Measurements from ENCODE around the gene BLVRB. TPM values are rescaled to one million over a fixed set of nuclear protein-coding genes. Genes with fewer than 3 reads are reported as not detected.

BLVRB gene
- total and polyA plus RNA-seq, 2 experiments from 2014 or later, result 50.7 to 56.9 TPM

GRCh38 chr19:40407714-40408597 is 57.6 kb downstream of the BLVRB start:
- H3K9me2 ChIP-seq (ENCODE audit: insufficient read depth), result no peaks in the 10 kb centered on the region
- in situ Hi-C loops (cut with MboI), result no loop called here
- no peaks in the 10 kb centered on the region for H3K4me1 ChIP-seq (ENCODE audit: insufficient read depth)
- H3K36me3 ChIP-seq (ENCODE audit: low read depth), result no peaks in the 10 kb centered on the region
- H3K4me3 ChIP-seq, result no peak overlapping the region
- no peak for TF ChIP-seq EZH2 (IDR thresholded peaks at IDR 0.05; ENCODE audit: insufficient read depth, poor library complexity, severe bottlenecking)
- TF ChIP-seq EZH2phosphoT487 (IDR thresholded peaks at IDR 0.05; ENCODE audit: insufficient read depth, low read depth), result no peak
- H3F3A ChIP-seq (ENCODE audit: insufficient read depth), result no peaks in the 10 kb centered on the region
- no peak overlapping the region for H2AFZ ChIP-seq
- no peaks in the 10 kb centered on the region for H3K9me3 ChIP-seq (ENCODE audit: low read depth)
- H4K20me1 ChIP-seq (ENCODE audit: insufficient read depth), result no peaks in the 10 kb centered on the region
- no peak overlapping the region for H3K9ac ChIP-seq
- WGBS, 2 experiments (ENCODE audit: low coverage in 1 of 2, low lambda C conversion rate in 2 of 2, missing lambda C conversion rate in 2 of 2), result 63 to 66% methylated on average over 20 to 22 of the region's 22 CpGs
- no peak overlapping the region for H3K4me2 ChIP-seq (ENCODE audit: unreplicated experiment)
- H3K27me3 ChIP-seq (replicated peaks; ENCODE audit: insufficient read depth), result no peaks in the 10 kb centered on the region
- H3K27ac ChIP-seq, result no peak overlapping the region
- DNase-seq, result no peak
- H3K79me2 ChIP-seq (ENCODE audit: insufficient read depth), result no peaks in the 10 kb centered on the region

- in situ Hi-C loops (cut with MboI), result no loop called here
- H3K9me3 ChIP-seq (ENCODE audit: low read depth), result no peaks in the 10 kb centered on the region
- peak overlapping the region; percentile 76 for H3K9ac ChIP-seq
- no peaks in the 10 kb centered on the region for H3K27me3 ChIP-seq (replicated peaks; ENCODE audit: insufficient read depth)
- peak overlapping the region; percentile 96 for H2AFZ ChIP-seq
- no peaks in the 10 kb centered on the region for H3K4me1 ChIP-seq (ENCODE audit: insufficient read depth)
- H3K4me2 ChIP-seq (ENCODE audit: unreplicated experiment), result peak overlapping the region; percentile 92
- no peaks in the 10 kb centered on the region for H3K36me3 ChIP-seq (ENCODE audit: low read depth)
- no peaks in the 10 kb centered on the region for H3K79me2 ChIP-seq (ENCODE audit: insufficient read depth)
- H3K4me3 ChIP-seq, result peak overlapping the region; percentile 79
- no peaks in the 10 kb centered on the region for H3F3A ChIP-seq (ENCODE audit: insufficient read depth)
- no peaks in the 10 kb centered on the region for H3K9me2 ChIP-seq (ENCODE audit: insufficient read depth)
- peak; percentile 91 for DNase-seq
- no peaks in the 10 kb centered on the region for H4K20me1 ChIP-seq (ENCODE audit: insufficient read depth)
- peak overlapping the region; percentile 51 for H3K27ac ChIP-seq
- TF ChIP-seq EZH2 (IDR thresholded peaks at IDR 0.05; ENCODE audit: insufficient read depth, poor library complexity, severe bottlenecking) (no peak), EZH2phosphoT487 (IDR thresholded peaks at IDR 0.05; ENCODE audit: insufficient read depth, low read depth) (no peak)
- 1 to 2% methylated on average over 35 to 41 of the region's 41 CpGs for WGBS, 2 experiments (ENCODE audit: low coverage in 1 of 2, low lambda C conversion rate in 2 of 2, missing lambda C conversion rate in 2 of 2)
Observed at GRCh38 chr19:40403262-40403984, 62.1 kb downstream of the BLVRB start.

- Histone ChIP-seq H3K4me3 (no peak overlapping the region), H4K20me1 (ENCODE audit: insufficient read depth) (no peaks in the 10 kb centered on the region), H3K27ac (no peak overlapping the region), H2AFZ (no peak overlapping the region), H3K9me2 (ENCODE audit: insufficient read depth) (no peaks in the 10 kb centered on the region), H3F3A (ENCODE audit: insufficient read depth) (no peaks in the 10 kb centered on the region), H3K27me3 (replicated peaks; ENCODE audit: insufficient read depth) (no peaks in the 10 kb centered on the region), H3K4me1 (ENCODE audit: insufficient read depth) (no peaks in the 10 kb centered on the region), H3K4me2 (ENCODE audit: unreplicated experiment) (no peak overlapping the region), H3K9ac (no peak overlapping the region), H3K79me2 (ENCODE audit: insufficient read depth) (no peaks in the 10 kb centered on the region), H3K36me3 (ENCODE audit: low read depth) (no peaks in the 10 kb centered on the region), H3K9me3 (ENCODE audit: low read depth) (no peaks in the 10 kb centered on the region)
- DNase-seq, result peak; percentile 51
- no peak for TF ChIP-seq EZH2 (IDR thresholded peaks at IDR 0.05; ENCODE audit: insufficient read depth, poor library complexity, severe bottlenecking)
- no peak for TF ChIP-seq EZH2phosphoT487 (IDR thresholded peaks at IDR 0.05; ENCODE audit: insufficient read depth, low read depth)
- in situ Hi-C loops (cut with MboI), result no loop called here
- WGBS, 2 experiments (ENCODE audit: low coverage in 1 of 2, low lambda C conversion rate in 2 of 2, missing lambda C conversion rate in 2 of 2), result 26 to 33% methylated on average over 3 of the region's 3 CpGs
Observed at GRCh38 chr19:40400559-40400958, 65.0 kb downstream of the BLVRB start.

- H3K4me1 ChIP-seq (ENCODE audit: insufficient read depth), result no peaks in the 10 kb centered on the region
- no peak overlapping the region for H3K4me2 ChIP-seq (ENCODE audit: unreplicated experiment)
- DNase-seq, result peak; percentile 37
- TF ChIP-seq EZH2phosphoT487 (IDR thresholded peaks at IDR 0.05; ENCODE audit: insufficient read depth, low read depth) (no peak), EZH2 (IDR thresholded peaks at IDR 0.05; ENCODE audit: insufficient read depth, poor library complexity, severe bottlenecking) (no peak)
- H3K27ac ChIP-seq, result no peak overlapping the region
- H3F3A ChIP-seq (ENCODE audit: insufficient read depth), result no peaks in the 10 kb centered on the region
- no peaks in the 10 kb centered on the region for H3K27me3 ChIP-seq (replicated peaks; ENCODE audit: insufficient read depth)
- H3K79me2 ChIP-seq (ENCODE audit: insufficient read depth), result no peaks in the 10 kb centered on the region
- in situ Hi-C loops (cut with MboI), result no loop called here
- H2AFZ ChIP-seq, result no peak overlapping the region
- H4K20me1 ChIP-seq (ENCODE audit: insufficient read depth), result no peaks in the 10 kb centered on the region
- H3K9me2 ChIP-seq (ENCODE audit: insufficient read depth), result no peaks in the 10 kb centered on the region
- H3K4me3 ChIP-seq, result no peak overlapping the region
- no peaks in the 10 kb centered on the region for H3K9me3 ChIP-seq (ENCODE audit: low read depth)
- WGBS, 2 experiments (ENCODE audit: low coverage in 1 of 2, low lambda C conversion rate in 2 of 2, missing lambda C conversion rate in 2 of 2), result 52 to 56% methylated on average over 38 to 47 of the region's 49 CpGs
- no peaks in the 10 kb centered on the region for H3K36me3 ChIP-seq (ENCODE audit: low read depth)
- H3K9ac ChIP-seq, result no peak overlapping the region
Observed at GRCh38 chr19:40398417-40399131, 67.0 kb downstream of the BLVRB start.

Small RNAs within 50 kb of the gene (small RNA-seq; reads per million reads assigned to genes)
- gene RF00017 (ENCODE audit: low read depth, low replicate concordance), result not detected

Other genes starting within 250 kb of the BLVRB start
- gene TTC9B, start 247.4 kb downstream of the BLVRB start, total RNA-seq (2014; rRNA removed; shearing (Covaris generic)), result not detected in 2 replicates
- 0.15 TPM in 1 of 2 replicates, not detected in the other for gene TTC9B, start 247.4 kb downstream of the BLVRB start, polyA plus RNA-seq (2016; fragmentation: Nextera tagmentation; extraction: Ambion mirVana)
- gene CCNP, start 239.1 kb downstream of the BLVRB start, total RNA-seq (2014; rRNA removed; shearing (Covaris generic)), result not detected in 2 replicates
- gene CCNP, start 239.1 kb downstream of the BLVRB start, polyA plus RNA-seq (2016; fragmentation: Nextera tagmentation; extraction: Ambion mirVana), result 0.19 and 0.23 TPM in 2 replicates
- 123 and 145 TPM in 2 replicates for gene AKT2, start 180.4 kb downstream of the BLVRB start, total RNA-seq (2014; rRNA removed; shearing (Covaris generic))
- gene AKT2, start 180.4 kb downstream of the BLVRB start, polyA plus RNA-seq (2016; fragmentation: Nextera tagmentation; extraction: Ambion mirVana), result 41.5 and 42.5 TPM in 2 replicates
- 6.2 and 13.2 TPM in 2 replicates for gene C19orf47, start 117.3 kb downstream of the BLVRB start, total RNA-seq (2014; rRNA removed; shearing (Covaris generic))
- 10.9 and 11.2 TPM in 2 replicates for gene C19orf47, start 117.3 kb downstream of the BLVRB start, polyA plus RNA-seq (2016; fragmentation: Nextera tagmentation; extraction: Ambion mirVana)
- 483 and 536 TPM in 2 replicates for gene PLD3, start 117.0 kb downstream of the BLVRB start, total RNA-seq (2014; rRNA removed; shearing (Covaris generic))
- 361 and 373 TPM in 2 replicates for gene PLD3, start 117.0 kb downstream of the BLVRB start, polyA plus RNA-seq (2016; fragmentation: Nextera tagmentation; extraction: Ambion mirVana)
- 0.43 TPM in 1 of 2 replicates, not detected in the other for gene HIPK4, start 75.6 kb downstream of the BLVRB start, total RNA-seq (2014; rRNA removed; shearing (Covaris generic))
- 0.08 and 0.19 TPM in 2 replicates for gene HIPK4, start 75.6 kb downstream of the BLVRB start, polyA plus RNA-seq (2016; fragmentation: Nextera tagmentation; extraction: Ambion mirVana)
- gene PRX, start 52.4 kb downstream of the BLVRB start, total RNA-seq (2014; rRNA removed; shearing (Covaris generic)), result 3.8 and 4.0 TPM in 2 replicates
- gene PRX, start 52.4 kb downstream of the BLVRB start, polyA plus RNA-seq (2016; fragmentation: Nextera tagmentation; extraction: Ambion mirVana), result 0.52 and 0.54 TPM in 2 replicates
- gene SERTAD1, start 39.8 kb downstream of the BLVRB start, total RNA-seq (2014; rRNA removed; shearing (Covaris generic)), result 31.7 and 40.2 TPM in 2 replicates
- gene SERTAD1, start 39.8 kb downstream of the BLVRB start, polyA plus RNA-seq (2016; fragmentation: Nextera tagmentation; extraction: Ambion mirVana), result 34.5 and 36.2 TPM in 2 replicates
- gene SERTAD3, start 21.4 kb downstream of the BLVRB start, total RNA-seq (2014; rRNA removed; shearing (Covaris generic)), result 21.8 and 37.9 TPM in 2 replicates
- gene SERTAD3, start 21.4 kb downstream of the BLVRB start, polyA plus RNA-seq (2016; fragmentation: Nextera tagmentation; extraction: Ambion mirVana), result 40.7 and 41.2 TPM in 2 replicates
- 2.1 and 2.8 TPM in 2 replicates for gene SPTBN4, start 1.3 kb upstream of the BLVRB start, total RNA-seq (2014; rRNA removed; shearing (Covaris generic))
- gene SPTBN4, start 1.3 kb upstream of the BLVRB start, polyA plus RNA-seq (2016; fragmentation: Nextera tagmentation; extraction: Ambion mirVana), result 0.24 and 0.69 TPM in 2 replicates
- 27.8 and 36.3 TPM in 2 replicates for gene SHKBP1, start 111.1 kb upstream of the BLVRB start, total RNA-seq (2014; rRNA removed; shearing (Covaris generic))
- 62.2 and 66.4 TPM in 2 replicates for gene SHKBP1, start 111.1 kb upstream of the BLVRB start, polyA plus RNA-seq (2016; fragmentation: Nextera tagmentation; extraction: Ambion mirVana)
- 18.0 and 18.3 TPM in 2 replicates for gene LTBP4, start 135.6 kb upstream of the BLVRB start, total RNA-seq (2014; rRNA removed; shearing (Covaris generic))
- 45.5 and 47.2 TPM in 2 replicates for gene LTBP4, start 135.6 kb upstream of the BLVRB start, polyA plus RNA-seq (2016; fragmentation: Nextera tagmentation; extraction: Ambion mirVana)
- gene NUMBL, start 224.9 kb upstream of the BLVRB start, total RNA-seq (2014; rRNA removed; shearing (Covaris generic)), result 33.4 and 49.7 TPM in 2 replicates
- 30.8 and 35.1 TPM in 2 replicates for gene NUMBL, start 224.9 kb upstream of the BLVRB start, polyA plus RNA-seq (2016; fragmentation: Nextera tagmentation; extraction: Ambion mirVana)

All from GM23248 (cell line).